ENCODE data around the gene NKTR. TPM values are rescaled to one million over a fixed set of nuclear protein-coding genes. Genes with fewer than 3 reads are reported as not detected.

Gene NKTR
- total RNA-seq, 3 donors from 2014 or later, result 132 to 214 (median 175) TPM

- intact Hi-C loops (cut with DNase I; ENCODE audit: low total_unique reads), result no loop called here
- H3K27me3 ChIP-seq, result no peaks in the 10 kb centered on the region
- DNase-seq (ENCODE audit: low spot score in 2 of 2), result peak in 1 of 2 donors; percentile 39
- H3K36me3 ChIP-seq, result no peaks in the 10 kb centered on the region
- H3K4me3 ChIP-seq, result no peak overlapping the region
- no peaks in the 10 kb centered on the region for H3K4me1 ChIP-seq
- no peaks in the 10 kb centered on the region for H3K9me3 ChIP-seq
- H3K27ac ChIP-seq, result peak overlapping the region in 1 of 2 donors; percentile 32
- TF ChIP-seq POLR2AphosphoS5 (IDR thresholded peaks at IDR 0.05) (no peak), CTCF (IDR thresholded peaks at IDR 0.05) (no peak), POLR2A (IDR thresholded peaks at IDR 0.05) (no peak)
Observed at GRCh38 chr3:42665050-42665878, 64.8 kb downstream of the NKTR start.

GRCh38 chr3:42666022-42666421, 65.5 kb downstream of the NKTR start:
- intact Hi-C loops (cut with DNase I; ENCODE audit: low total_unique reads), result no loop called here
- no peaks in the 10 kb centered on the region for H3K27me3 ChIP-seq
- peak overlapping the region in 1 of 2 donors; percentile 7 for H3K27ac ChIP-seq
- H3K9me3 ChIP-seq, result no peaks in the 10 kb centered on the region
- no peaks in the 10 kb centered on the region for H3K4me1 ChIP-seq
- H3K4me3 ChIP-seq, result no peak overlapping the region
- no peak for DNase-seq (ENCODE audit: low spot score in 2 of 2)
- no peaks in the 10 kb centered on the region for H3K36me3 ChIP-seq
- TF ChIP-seq CTCF (IDR thresholded peaks at IDR 0.05), result no peak
- TF ChIP-seq POLR2AphosphoS5 (IDR thresholded peaks at IDR 0.05), result no peak
- no peak for TF ChIP-seq POLR2A (IDR thresholded peaks at IDR 0.05)

- H3K36me3 ChIP-seq, result no peaks in the 10 kb centered on the region
- intact Hi-C loops (cut with DNase I; ENCODE audit: low total_unique reads), result no loop called here
- H3K27ac ChIP-seq, result peak overlapping the region in 1 of 2 donors; percentile 57
- DNase-seq (ENCODE audit: low spot score in 2 of 2), result no peak
- no peak for TF ChIP-seq POLR2A (IDR thresholded peaks at IDR 0.05)
- H3K4me1 ChIP-seq, result no peaks in the 10 kb centered on the region
- no peaks in the 10 kb centered on the region for H3K9me3 ChIP-seq
- H3K4me3 ChIP-seq, result no peak overlapping the region
- no peaks in the 10 kb centered on the region for H3K27me3 ChIP-seq
Observed at GRCh38 chr3:42666577-42666998, 66.1 kb downstream of the NKTR start.

GRCh38 chr3:42667096-42667522, 66.6 kb downstream of the NKTR start:
- TF ChIP-seq POLR2AphosphoS5 (IDR thresholded peaks at IDR 0.05), result peak in 1 of 3 donors; percentile 12
- TF ChIP-seq CTCF (IDR thresholded peaks at IDR 0.05), result no peak
- Histone ChIP-seq H3K4me3 (no peak overlapping the region), H3K27me3 (no peaks in the 10 kb centered on the region), H3K4me1 (no peaks in the 10 kb centered on the region), H3K27ac (no peak overlapping the region), H3K36me3 (no peaks in the 10 kb centered on the region), H3K9me3 (no peaks in the 10 kb centered on the region)
- DNase-seq (ENCODE audit: low spot score in 2 of 2), result no peak
- intact Hi-C loops (cut with DNase I; ENCODE audit: low total_unique reads), result no loop called here

- no peaks in the 10 kb centered on the region for H3K9me3 ChIP-seq
- TF ChIP-seq POLR2A (IDR thresholded peaks at IDR 0.05) (no peak), POLR2AphosphoS5 (IDR thresholded peaks at IDR 0.05) (no peak), CTCF (IDR thresholded peaks at IDR 0.05) (no peak)
- no peak for DNase-seq (ENCODE audit: low spot score in 2 of 2)
- H3K4me1 ChIP-seq, result no peaks in the 10 kb centered on the region
- no peak overlapping the region for H3K4me3 ChIP-seq
- H3K27me3 ChIP-seq, result no peaks in the 10 kb centered on the region
- H3K36me3 ChIP-seq, result no peaks in the 10 kb centered on the region
- H3K27ac ChIP-seq, result no peak overlapping the region
- intact Hi-C loops (cut with DNase I; ENCODE audit: low total_unique reads), result no loop called here
Observed at GRCh38 chr3:42667523-42668412, 67.3 kb downstream of the NKTR start.
